Heart left ventricle (tissue), 16 donors: Measurements from ENCODE around the gene ZNF536. TPM values are rescaled to one million over a fixed set of nuclear protein-coding genes. Genes with fewer than 3 reads are reported as not detected.

Experiments
- ATAC-seq, 4 donors: fragments of 200-7000 bp; cut with Tn5 transposase; one replicate each; pipeline ENCODE4 v1.9.1; 2020 to 2022; ENCODE audit warnings: moderate library complexity in 4 of 4, mild to moderate bottlenecking in 3 of 4, moderate number of reproducible peaks in 1 of 4
- DNase-seq, 5 donors: peaks; one replicate each; pipeline ENCODE4 v3.0.0-alpha.2; 2020
- H3K27ac ChIP-seq, 12 donors: fragments of 200-600 bp; sonication (generic) in 4 of 12; one replicate each; pipeline versions ENCODE4 v1.5.0 to v1.8.0; 2016 to 2022; ENCODE audit warnings: mild to moderate bottlenecking in 2 of 12
- H3K27me3 ChIP-seq, 9 donors: fragments of 200-600 bp; sonication (generic) in 2 of 9; one replicate each; pipeline versions ENCODE4 v1.5.1 to v1.8.0; 2016 to 2022; ENCODE audit warnings: mild to moderate bottlenecking in 3 of 9
- H3K36me3 ChIP-seq, 9 donors: fragments of 200-600 bp; sonication (generic) in 2 of 9; one replicate each; pipeline versions ENCODE4 v1.5.0 to v1.8.0; 2018 to 2022; ENCODE audit warnings: mild to moderate bottlenecking in 2 of 9
- H3K4me1 ChIP-seq, 12 donors: fragments of 200-600 bp; sonication (generic) in 4 of 12; one replicate each; pipeline versions ENCODE4 v1.5.0 to v1.8.0; 2016 to 2022; ENCODE audit warnings: mild to moderate bottlenecking in 3 of 12
- H3K4me3 ChIP-seq, 12 donors: fragments of 200-600 bp; sonication (generic) in 4 of 12; one replicate each; pipeline versions ENCODE4 v1.5.0 to v1.8.0; 2017 to 2022; ENCODE audit warnings: mild to moderate bottlenecking in 9 of 12, moderate library complexity in 4 of 12
- H3K9me3 ChIP-seq, 12 donors: fragments of 200-600 bp; sonication (generic) in 4 of 12; one replicate each; pipeline versions ENCODE4 v1.5.0 to v1.8.0; 2016 to 2022; ENCODE audit warnings: mild to moderate bottlenecking in 1 of 12
- CTCF ChIP-seq, 12 donors: fragments of 200-600 bp; sonication (generic) in 4 of 12; IDR thresholded peaks; one replicate each; pipeline versions ENCODE4 v1.5.0 to v1.8.0; 2018 to 2022; ENCODE audit warnings: antibody characterized with exemption in 12 of 12, mild to moderate bottlenecking in 5 of 12
- POLR2A ChIP-seq, 2 donors: fragments of 450-650 bp; IDR thresholded peaks; one replicate each; pipeline ENCODE4 v1.6.1; 2017; ENCODE audit warnings: antibody characterized with exemption in 2 of 2, mild to moderate bottlenecking in 2 of 2, moderate library complexity in 2 of 2
- WGBS, 4 donors: extraction: QIAGEN DNeasy Blood & Tissue Kit in 2 of 4; methylation state at CpG; one replicate each; pipeline versions ENCODE4 v1.1.5 to v1.1.7; 2013 to 2018; 5-methylcytosine and 5-hydroxymethylcytosine counted together
- intact Hi-C, 10 donors: fragments of 100-400 bp; cut with DNase I; formaldehyde crosslinking; loops; one replicate each; pipeline versions ENCODE4 v1.11.1 to v1.14.2; 2022
- polyA plus RNA-seq, 2 donors: library from polyadenylated mRNA; stranded (reverse); fragments of 200-250 nt; gene quantifications; one replicate each; pipeline ENCODE4 v1.2.3, GENCODE V29; 2013
- total RNA-seq, 9 donors: library from RNA; depleted of rRNA in 2 of 9; stranded (reverse); fragments of >200 nt in 2 of 9; fragmentation: NEBNext Ultra II Directional in 3 of 9; extraction: Animal tissue kit (Norgen Biotek cat#: 25700) in 3 of 9; gene quantifications; one replicate each; pipeline versions ENCODE4 v1.1.0 to v1.2.4, GENCODE V29; 2016 to 2023
- donor health status: ischemic (EF 13 %, LVEDD 7.1; RV severe dilation, severe dysfunction).
- donor health status: healthy with polysubstance abuse.
- donor health status: DM: no; HTN: yes; CAD: no.
- donor health status: DM: no; HTN: no; CAD: no.
- donor health status: ischemic (EF 25% LVEDD 6.9; RV normal size, moderate dysfunction).
- donor health status: ischemic (EF 25% LVEDD 5.7; RV mildly dilated, moderate dysfunction).
- donor health status: healthy.
- donor health status: DM: yes; HTN: yes; CAD: no.
- donor health status: ischemic (EF 35%, LVEDD 5.7; RV mildly dilated, moderate dysfunction).
- donor health status: nonischemic (EF 11% LVEDD 7.7; RV severe dilation, severe dysfunction).
- donor health status: DM: yes; HTN: yes; CAD: no.
- donor health status: PGD.
- donor health status: ischemic (EF 29% LVEDD 5.4; RV normal size, mild dysfunction).
- donor health status: nonischemic (EF 23%, LVEDD 6.1; RV moderate dilation, normal function).

The ZNF536 gene
- total and polyA plus RNA-seq, 11 donors: 0.17 to 10.1 (median 2.0) TPM

GRCh38 chr19:30593356-30593755 is 221.2 kb downstream of the ZNF536 start:
- no peak for TF ChIP-seq POLR2A (IDR thresholded peaks at IDR 0.05)
- TF ChIP-seq CTCF (IDR thresholded peaks at IDR 0.05): no peak
- intact Hi-C loops: no loop called here
- H3K4me3 ChIP-seq: no peak overlapping the region
- no peak overlapping the region for H3K27ac ChIP-seq
- H3K9me3 ChIP-seq: no peaks in the 10 kb centered on the region
- DNase-seq: no peak
- peaks cover 0 to 16% (median 0%) of the 10 kb centered on the region in 9 donors for H3K27me3 ChIP-seq
- 65 to 79% (median 73%) methylated on average over 5 of the region's 5 CpGs for WGBS, 4 donors
- H3K4me1 ChIP-seq: peaks cover 0 to 8% (median 0%) of the 10 kb centered on the region in 12 donors
- peak in 2 of 4 donors; percentile 11 to 29 for ATAC-seq
- no peaks in the 10 kb centered on the region for H3K36me3 ChIP-seq

- ATAC-seq: peak in 1 of 4 donors; percentile 18
- intact Hi-C loops: no loop called here
- 53 to 66% (median 59%) methylated on average over 10 to 11 of the region's 11 CpGs for WGBS, 4 donors
- Histone ChIP-seq H3K4me3 (no peak overlapping the region), H3K36me3 (no peaks in the 10 kb centered on the region), H3K27ac (no peak overlapping the region), H3K4me1 (peaks cover 0 to 8% (median 0%) of the 10 kb centered on the region in 12 donors), H3K27me3 (peaks cover 0 to 16% (median 0%) of the 10 kb centered on the region in 9 donors), H3K9me3 (no peaks in the 10 kb centered on the region)
- DNase-seq: no peak
- no peak for TF ChIP-seq POLR2A (IDR thresholded peaks at IDR 0.05)
- TF ChIP-seq CTCF (IDR thresholded peaks at IDR 0.05): no peak
Observed at GRCh38 chr19:30593975-30594745, 222.0 kb downstream of the ZNF536 start.

GRCh38 chr19:30596268-30596667 is 224.1 kb downstream of the ZNF536 start:
- ATAC-seq (no peak), DNase-seq (no peak)
- H3K4me3 ChIP-seq: no peak overlapping the region
- no peaks in the 10 kb centered on the region for H3K36me3 ChIP-seq
- peaks cover 0 to 16% (median 0%) of the 10 kb centered on the region in 9 donors for H3K27me3 ChIP-seq
- H3K9me3 ChIP-seq: no peaks in the 10 kb centered on the region
- intact Hi-C loops: no loop called here
- TF ChIP-seq CTCF (IDR thresholded peaks at IDR 0.05) (no peak), POLR2A (IDR thresholded peaks at IDR 0.05) (no peak)
- H3K4me1 ChIP-seq: peaks cover 0 to 4% (median 0%) of the 10 kb centered on the region in 12 donors
- WGBS, 4 donors: 60 to 67% (median 66%) methylated on average over 6 of the region's 6 CpGs
- no peak overlapping the region for H3K27ac ChIP-seq

- no peak for TF ChIP-seq POLR2A (IDR thresholded peaks at IDR 0.05)
- no peak for TF ChIP-seq CTCF (IDR thresholded peaks at IDR 0.05)
- peaks cover 0 to 4% (median 0%) of the 10 kb centered on the region in 12 donors for H3K4me1 ChIP-seq
- H3K36me3 ChIP-seq: no peaks in the 10 kb centered on the region
- H3K9me3 ChIP-seq: no peaks in the 10 kb centered on the region
- no peak overlapping the region for H3K4me3 ChIP-seq
- peaks cover 0 to 16% (median 0%) of the 10 kb centered on the region in 9 donors for H3K27me3 ChIP-seq
- 31 to 42% (median 35%) methylated on average over 9 of the region's 9 CpGs for WGBS, 4 donors
- ATAC-seq: no peak
- no peak overlapping the region for H3K27ac ChIP-seq
- intact Hi-C loops: no loop called here
- DNase-seq: no peak
Observed at GRCh38 chr19:30596813-30597399, 224.7 kb downstream of the ZNF536 start.
